K562 (cell line): ENCODE measurements around the gene OXSR1. TPM values are rescaled to one million over a fixed set of nuclear protein-coding genes. Genes with fewer than 3 reads are reported as not detected.

Experiments used
- ATAC-seq: fragments of 200-7000 bp; cut with Tn5 transposase; 3 replicates; pipeline ENCODE4 v1.9.1; 2020; ENCODE audit warnings: moderate library complexity
- Bru-seq: library from RNA; stranded (reverse); fragments of 400-500 nt; gene quantifications from one replicate; lab custom pipeline; 2021; lab: Mats Ljungman, UMichigan
- BruChase-seq, 2 experiments: library from RNA; stranded (reverse); fragments of 400-500 nt; gene quantifications; one replicate each; lab custom pipeline; 2021; lab: Mats Ljungman, UMichigan
- BruUV-seq: library from RNA; stranded (reverse); fragments of 400-500 nt; replicated peaks from 2 replicates; lab custom pipeline; 2021; lab: Mats Ljungman, UMichigan
- CTCF ChIA-PET: fragments of 300-600 bp; formaldehyde crosslinking; extraction: SDS; loops from one replicate; lab custom pipeline; 2021; ENCODE audit warnings: low intra/inter-chr PET ratio; lab: Yijun Ruan, JAX
- POLR2A ChIA-PET: fragments of 300-600, 350-650 bp; sonication (Branson Sonifier 250); formaldehyde crosslinking; extraction: SDS; loops from one replicate; lab custom pipeline; 2021; ENCODE audit warnings: antibody characterized with exemption, inconsistent platforms; lab: Yijun Ruan, JAX
- DNase-seq, 4 experiments: peaks; one replicate each; pipeline versions ENCODE4 v3.0.0 to v3.0.0-alpha.2; 2011 to 2018; ENCODE audit warnings: low spot score in 3 of 4, mixed read lengths in 3 of 4; ENCODE audit errors: extremely low read depth in 1 of 4
- FAIRE-seq: peaks from 2 replicates; lab custom pipeline; 2011; peaks lifted over from hg19 to GRCh38; lab: Jason Lieb, UNC
- H2AFZ ChIP-seq: 2 replicates; pipeline ENCODE4 v1.6.0; 2011; ENCODE audit warnings: low read depth, low read length, control low read depth, inconsistent platforms
- H3K27ac ChIP-seq: fragments of 200-600 bp; 3 replicates; pipeline ENCODE4 v1.8.0; 2011; ENCODE audit warnings: low read depth, mild to moderate bottlenecking, control low read depth, inconsistent platforms, low read length, moderate library complexity, mixed read lengths; ENCODE audit errors: extremely low read depth
- H3K27me3 ChIP-seq, 2 experiments: fragments of 300-600 bp in 1 of 2; 2 replicates in 1 of 2; 3 replicates in 1 of 2; pipeline versions ENCODE4 v1.6.0 to v1.8.0; 2011; ENCODE audit warnings: inconsistent platforms in 2 of 2, low read length in 2 of 2, mild to moderate bottlenecking in 1 of 2, mixed read lengths in 1 of 2, moderate library complexity in 1 of 2; ENCODE audit not compliant: control insufficient read depth in 2 of 2, insufficient read depth in 2 of 2
- H3K36me3 ChIP-seq: fragments of 300-600 bp; 3 replicates; pipeline ENCODE4 v1.8.0; 2011; ENCODE audit warnings: mild to moderate bottlenecking, low read length, inconsistent platforms; ENCODE audit not compliant: control insufficient read depth, insufficient read depth
- H3K4me1 ChIP-seq, 2 experiments: fragments of 200-600 bp in 1 of 2; replicated peaks in 1 of 2; 2 replicates in 1 of 2; 3 replicates in 1 of 2; pipeline versions ENCODE4 v1.5.1 to v1.8.0; 2011; ENCODE audit warnings: inconsistent platforms in 2 of 2, low read length in 2 of 2, mild to moderate bottlenecking in 1 of 2, mixed read lengths in 1 of 2, moderate library complexity in 1 of 2; ENCODE audit not compliant: control insufficient read depth in 2 of 2, insufficient read depth in 2 of 2
- H3K4me2 ChIP-seq: 2 replicates; pipeline ENCODE4 v1.6.1; 2011; ENCODE audit warnings: low read length, control low read depth, inconsistent platforms, mixed read lengths; ENCODE audit not compliant: insufficient read depth
- H3K4me3 ChIP-seq: fragments of 200-600 bp; sonication (generic), shearing (Covaris generic); 2 replicates; pipeline ENCODE4 v1.5.1; 2016; ENCODE audit warnings: control low read depth, inconsistent platforms
- H3K79me2 ChIP-seq: fragments of 200-600 bp; 3 replicates; pipeline ENCODE4 v1.8.0; 2011; ENCODE audit warnings: low read length, inconsistent platforms; ENCODE audit not compliant: control insufficient read depth, insufficient read depth
- H3K9ac ChIP-seq, 2 experiments: 2 replicates each; pipeline versions ENCODE4 v1.6.0 to v1.6.1; 2011; ENCODE audit warnings: low read depth in 2 of 2, low read length in 2 of 2, control low read depth in 1 of 2, inconsistent platforms in 1 of 2, mild to moderate bottlenecking in 1 of 2, mixed read lengths in 1 of 2; ENCODE audit not compliant: insufficient read depth in 1 of 2
- H3K9me1 ChIP-seq: one replicate; pipeline ENCODE4 v1.6.0; 2011; ENCODE audit warnings: inconsistent platforms, mild to moderate bottlenecking, low read length, moderate library complexity; ENCODE audit not compliant: control insufficient read depth, insufficient read depth
- H3K9me3 ChIP-seq: replicated peaks from 2 replicates; pipeline ENCODE4 v1.5.1; 2011; ENCODE audit warnings: low read depth, low read length, inconsistent platforms; ENCODE audit not compliant: control insufficient read depth, insufficient read depth
- H4K20me1 ChIP-seq: replicated peaks from 2 replicates; pipeline ENCODE4 v1.6.1; 2011; ENCODE audit warnings: low read length, inconsistent platforms, mixed read lengths; ENCODE audit not compliant: control insufficient read depth, insufficient read depth
- ARID1B ChIP-seq: fragments of 450-650 bp; IDR thresholded peaks from 2 replicates; pipeline ENCODE4 v1.6.1; 2016; ENCODE audit warnings: antibody characterized with exemption, mild to moderate bottlenecking, inconsistent platforms
- ATF7 ChIP-seq: fragments of 450-650 bp; IDR thresholded peaks from 2 replicates; pipeline ENCODE4 v1.7.1; 2014; ENCODE audit warnings: mild to moderate bottlenecking, moderate library complexity
- CREB3 ChIP-seq: fragments of 450-650 bp; conservative IDR thresholded peaks from 2 replicates; pipeline ENCODE4 v1.6.1; 2016; ENCODE audit warnings: missing genetic modification characterization, low read depth, mild to moderate bottlenecking, missing compliant biosample characterization, moderate library complexity
- ELF4 ChIP-seq: fragments of 450-650 bp; formaldehyde crosslinking; IDR thresholded peaks from 2 replicates; pipeline ENCODE4 v1.4.0; 2022; ENCODE audit warnings: missing genetic modification characterization
- FOXA3 ChIP-seq, 2 experiments: fragments of 450-650 bp in 1 of 2; sonication (generic) in 1 of 2; formaldehyde crosslinking; IDR thresholded peaks in 1 of 2; conservative IDR thresholded peaks in 1 of 2; 2 replicates each; pipeline versions ENCODE4 v1.4.0 to v1.8.0; 2020 to 2022; ENCODE audit warnings: mild to moderate bottlenecking in 2 of 2, missing genetic modification reagents in 1 of 2
- GATAD2A ChIP-seq: fragments of 450-650 bp; IDR thresholded peaks from 2 replicates; pipeline ENCODE4 v1.6.1; 2017
- NFXL1 ChIP-seq: fragments of 450-650 bp; formaldehyde crosslinking; IDR thresholded peaks from 2 replicates; pipeline ENCODE4 v1.4.0; 2021; ENCODE audit warnings: mild to moderate bottlenecking
- PTTG1 ChIP-seq: fragments of 450-650 bp; IDR thresholded peaks from 2 replicates; pipeline ENCODE4 v1.6.1; 2016; ENCODE audit warnings: low read depth, mild to moderate bottlenecking, missing genetic modification characterization, missing compliant biosample characterization
- RBBP5 ChIP-seq: fragments of 200-600 bp; sonication (generic); IDR thresholded peaks from 2 replicates; pipeline ENCODE4 v1.6.1; 2012; ENCODE audit warnings: borderline replicate concordance, mild to moderate bottlenecking, low read length, control low read depth, inconsistent platforms; ENCODE audit not compliant: insufficient read depth, poor library complexity, severe bottlenecking
- ZBTB2 ChIP-seq: fragments of 450-650 bp; IDR thresholded peaks from 2 replicates; pipeline ENCODE4 v1.6.1; 2016; ENCODE audit warnings: antibody characterized with exemption
- ZNF23 ChIP-seq: fragments of 250-450 bp; sonication (Bioruptor Pico); IDR thresholded peaks from 2 replicates; pipeline ENCODE4 v1.4.0; 2020; ENCODE audit warnings: mild to moderate bottlenecking
- ZNF239 ChIP-seq: fragments of 250-450 bp; sonication (Bioruptor Pico); IDR thresholded peaks from 2 replicates; pipeline ENCODE4 v1.4.0; 2020; ENCODE audit warnings: mild to moderate bottlenecking
- ZNF384 ChIP-seq: IDR thresholded peaks from 2 replicates; pipeline ENCODE4 v1.6.1; 2012; ENCODE audit warnings: low read depth, low read length, improper control_type of control experiment
- ZSCAN32 ChIP-seq: fragments of 450-650 bp; formaldehyde crosslinking; IDR thresholded peaks from 2 replicates; pipeline ENCODE4 v1.4.0; 2020; ENCODE audit warnings: mild to moderate bottlenecking, moderate library complexity
- WGBS: fragments of 100-300 bp; shearing (Covaris generic); methylation state at CpG from one replicate; pipeline ENCODE4 v1.1.6; 2016; ENCODE audit warnings: low coverage, mixed read lengths; ENCODE audit not compliant: insufficient coverage; ENCODE audit errors: missing lambda C conversion rate; 5-methylcytosine and 5-hydroxymethylcytosine counted together
- in situ Hi-C: fragments of 300-500 bp; cut with MboI; formaldehyde crosslinking; loops from 4 replicates; pipeline ENCODE4 v1.15.0; 2018; ENCODE audit warnings: inconsistent platforms, mixed read lengths
- intact Hi-C: fragments of 100-400 bp; cut with micrococcal nuclease; formaldehyde crosslinking; loops from 2 replicates; pipeline ENCODE4 v1.14.2; 2022
- long read RNA-seq, 3 experiments: library from polyadenylated mRNA in 2 of 3; library from RNA in 1 of 3; unstranded in 2 of 3; stranded (forward) in 1 of 3; transcript quantifications; one replicate each; pipeline ENCODE4 v2.0.0, GENCODE V29; 2019 to 2022
- polyA minus RNA-seq, 3 experiments: library from RNA; depleted of rRNA, polyadenylated mRNA; stranded (reverse); fragments of >200 nt; gene quantifications; 2 replicates each; pipeline ENCODE4 v1.2.3, GENCODE V29; 2011
- polyA plus RNA-seq, 8 experiments: library from polyadenylated mRNA; depleted of rRNA in 4 of 8; stranded (reverse) in 5 of 8; unstranded in 3 of 8; fragments of >200 nt; fragmentation: Nextera tagmentation in 2 of 8; fragmentation: Illumina TruSeq in 1 of 8; extraction: Ambion mirVana in 2 of 8; extraction: Trizol in 1 of 8; gene quantifications; 2 replicates each; pipeline versions ENCODE4 v1.2.1 to v1.2.3, GENCODE V29; 2011 to 2014; ENCODE audit warnings: inconsistent platforms in 1 of 8, missing spikeins in 1 of 8
- total RNA-seq, 7 experiments: library from RNA; depleted of rRNA in 6 of 7; stranded (reverse); fragments of >200 nt in 6 of 7; fragmentation: Illumina TruSeq in 2 of 7; extraction: Trizol in 2 of 7; gene quantifications; 2 replicates each; pipeline versions ENCODE4 v1.2.1 to v1.2.3, GENCODE V29; 2011 to 2021; ENCODE audit warnings: low replicate concordance in 1 of 7

OXSR1 gene
- 34.0 and 89.9 TPM in 2 replicates for total RNA-seq (2011; cell fraction: chromatin; rRNA removed; ENCODE audit: low replicate concordance)
- total RNA-seq (2011; cell fraction: nucleolus; rRNA removed) = 19.0 and 27.6 TPM in 2 replicates
- 36.4 and 39.6 TPM in 2 replicates for total RNA-seq (2011; cell fraction: nucleoplasm; rRNA removed)
- total RNA-seq (2014; rRNA removed) (32.8 and 35.0 TPM in 2 replicates), total RNA-seq (2014; rRNA removed; fragmentation: Illumina TruSeq; extraction: Trizol) (50.0 and 55.2 TPM in 2 replicates), total RNA-seq (2015; rRNA removed; fragmentation: Illumina TruSeq; extraction: Trizol) (44.7 and 47.6 TPM in 2 replicates), total RNA-seq (2021) (48.6 and 56.4 TPM in 2 replicates), polyA plus RNA-seq (2011; rRNA removed) (63.4 and 87.6 TPM in 2 replicates), polyA plus RNA-seq (2014; fragmentation: Illumina TruSeq; extraction: Trizol) (54.1 and 60.9 TPM in 2 replicates), polyA plus RNA-seq (2014; fragmentation: Nextera tagmentation; extraction: Ambion mirVana) (10 to 100 TPM; 15.7 to 19.8 TPM), polyA plus RNA-seq (2014; rRNA removed) (48.7 and 50.3 TPM in 2 replicates), polyA minus RNA-seq (2011; rRNA and poly(A)+ RNA removed) (80.0 and 84.2 TPM in 2 replicates), Bru-seq, nascent RNA (percentile 92 among the genes with signal in this experiment), BruChase-seq, experiment 1, labeled RNA remaining after a 2-hour chase (percentile 92 among the genes with signal in this experiment), BruChase-seq, experiment 2, labeled RNA remaining after a 6-hour chase (percentile 92 among the genes with signal in this experiment)
- polyA plus RNA-seq (2011; cell fraction: cytosol; rRNA removed) = 27.9 and 44.8 TPM in 2 replicates
- 49.3 and 61.9 TPM in 2 replicates for polyA plus RNA-seq (2011; cell fraction: nucleus; rRNA removed)
- 27.8 and 43.2 TPM in 2 replicates for polyA plus RNA-seq (2012)
- 41.3 and 44.5 TPM in 2 replicates for polyA minus RNA-seq (2011; cell fraction: cytosol; rRNA and poly(A)+ RNA removed)
- 28.9 and 51.4 TPM in 2 replicates for polyA minus RNA-seq (2011; cell fraction: nucleus; rRNA and poly(A)+ RNA removed)
- long read RNA-seq, experiment 1, full-length matches to known transcripts = 88 of 218 reads
- long read RNA-seq, experiment 1, partial matches to known transcripts = 110 of 218 reads
- long read RNA-seq, experiment 1, other reads (novel, unspliced or antisense) = 20 of 218 reads
- long read RNA-seq, experiment 2, full-length matches to known transcripts = 5 of 65 reads
- long read RNA-seq, experiment 2, partial matches to known transcripts = 11 of 65 reads
- long read RNA-seq, experiment 2, other reads (novel, unspliced or antisense) = 49 of 65 reads
- long read RNA-seq, experiment 3, full-length matches to known transcripts = 1 of 10 reads
- long read RNA-seq, experiment 3, partial matches to known transcripts = 8 of 10 reads
- long read RNA-seq, experiment 3, other reads (novel, unspliced or antisense) = 1 of 10 reads

- peak; percentile 91 for ATAC-seq
- H3K4me1 ChIP-seq = peaks cover 22 to 35% of the 10 kb centered on the region in 2 experiments
- TF ChIP-seq RBBP5 (no peak), ZNF384 (0 out of 2 replicates have a peak, but pooled peaks have one; percentile 28), ELF4 (CRISPR knock-in tag) (peak; percentile 72; the same call in 1 of the 2 replicates), FOXA3 (CRISPR knock-in tag; conservative IDR thresholded peaks at IDR 0.05 in 1 of 2, IDR thresholded peaks at IDR 0.05 in 1 of 2) (no peak), NFXL1 (CRISPR knock-in tag) (no peak), CREB3 (tag) (peak; percentile 82), ATF7 (peak; percentile 99), PTTG1 (tag) (no peak), GATAD2A (no peak), ZNF23 (no peak), ARID1B (0 out of 2 replicates have a peak, but pooled peaks have one; percentile 16), ZNF239 (CRISPR knock-in tag) (no peak), ZSCAN32 (CRISPR knock-in tag) (no peak), ZBTB2 (peak; percentile 99)
Measured at GRCh38 chr3:38164952-38165721, at the start of gene OXSR1. Gene OXSR1, plus strand, starts transcription at chr3:38165537. Its CDS starts 340 bp downstream, at chr3:38165877.

More at GRCh38 chr3:38164952-38165721, at the start of gene OXSR1:
- POLR2A ChIA-PET = interaction anchor here (0.6 to 5.4 kb wide), 31 partner anchors 8 to 574 kb away, joined by 3 to 55 read pairs (median 4); partner anchors contain the start of genes ACAA1 and MYD88
- DNase-seq (peak; percentile 96 to 100 (median 97)), FAIRE-seq (peak; percentile 98)
- CTCF ChIA-PET = interaction anchor here (0.7 kb wide), 1 partner anchor 983 kb away, joined by 4 read pairs; no protein-coding TSS in a partner anchor
- peak within 1 kb of the TSS; percentile 91 to 94 for H3K9ac ChIP-seq
- H2AFZ ChIP-seq = peak within 1 kb of the TSS; percentile 98
- no peaks in the 10 kb centered on the region for H3K27me3 ChIP-seq
- intact Hi-C loops = loop anchor here (1.0 kb wide), 1 partner anchor 28 kb away; the partner anchor contains the start of gene ACAA1
- H4K20me1 ChIP-seq = peaks cover 7% of the 10 kb centered on the region
- 1% methylated on average over 52 of the region's 57 CpGs for WGBS
- in situ Hi-C loops = no loop called here
- peak within 1 kb of the TSS; percentile 91 for H3K4me3 ChIP-seq
- no TSS peak for BruUV-seq
- peaks cover 16% of the 10 kb centered on the region for H3K36me3 ChIP-seq
- H3K4me2 ChIP-seq = peak within 1 kb of the TSS; percentile 89
- H3K9me3 ChIP-seq = no peaks in the 10 kb centered on the region
- no peaks in the 10 kb centered on the region for H3K9me1 ChIP-seq
- peak within 1 kb of the TSS; percentile 98 for H3K27ac ChIP-seq
- H3K79me2 ChIP-seq = peaks cover 48% of the 10 kb centered on the region
